Left cardiac atrium (tissue), 4 donors: ENCODE data around the gene CORO1C. TPM values are rescaled to one million over a fixed set of nuclear protein-coding genes. Genes with fewer than 3 reads are reported as not detected.
A peak's percentile ranks its signal among the peaks of the same experiment; 100 is the strongest.

Experiments
- ATAC-seq, 2 donors: fragments of 200-7000 bp; cut with Tn5 transposase; one replicate each; pipeline ENCODE4 v1.9.1; 2020; ENCODE audit warnings: mild to moderate bottlenecking in 2 of 2, moderate library complexity in 2 of 2
- DNase-seq: peaks from one replicate; pipeline ENCODE4 v3.0.0-alpha.2; 2020
- intact Hi-C, 2 donors: fragments of 100-400 bp; cut with DNase I; formaldehyde crosslinking; loops; one replicate each; pipeline versions ENCODE4 v1.14.1 to v1.15.1; 2022 to 2023
- total RNA-seq, 2 donors: library from RNA; stranded (reverse); fragmentation: NEBNext Ultra II Directional; extraction: Animal tissue kit (Norgen Biotek cat#: 25700); gene quantifications; one replicate each; pipeline ENCODE4 v1.2.1, GENCODE V29; 2021
- donor health status: DM: no; HTN: yes; CAD: no.
- donor health status: DM: no; HTN: yes; CAD: no; lungs with severe emphysema.
- donor health status: DM: yes; HTN: yes; CAD: no.
- donor health status: Dilated cardiomyopathy.

The CORO1C gene
- total RNA-seq, 2 donors from 2014 or later = 95.0 to 109 TPM

GRCh38 chr12:108690191-108690518, 41.2 kb downstream of the CORO1C start:
- intact Hi-C loops = loop anchor here in 1 of 2 donors (2.0 kb wide), 1 partner anchor 41 kb away; the partner anchor contains the start of gene CORO1C
- no peak for ATAC-seq
- no peak for DNase-seq

- peak; percentile 6 to 16 for ATAC-seq
- peak; percentile 40 for DNase-seq
- intact Hi-C loops = loop anchor here in 1 of 2 donors (2.0 kb wide), 1 partner anchor 41 kb away; the partner anchor contains the start of gene CORO1C
These were observed 41.8 kb downstream of the CORO1C start for GRCh38 chr12:108689314-108690190.

GRCh38 chr12:108686780-108687179, 44.5 kb downstream of the CORO1C start:
- ATAC-seq (no peak), DNase-seq (peak; percentile 48)
- intact Hi-C loops = no loop called here

DNA sequence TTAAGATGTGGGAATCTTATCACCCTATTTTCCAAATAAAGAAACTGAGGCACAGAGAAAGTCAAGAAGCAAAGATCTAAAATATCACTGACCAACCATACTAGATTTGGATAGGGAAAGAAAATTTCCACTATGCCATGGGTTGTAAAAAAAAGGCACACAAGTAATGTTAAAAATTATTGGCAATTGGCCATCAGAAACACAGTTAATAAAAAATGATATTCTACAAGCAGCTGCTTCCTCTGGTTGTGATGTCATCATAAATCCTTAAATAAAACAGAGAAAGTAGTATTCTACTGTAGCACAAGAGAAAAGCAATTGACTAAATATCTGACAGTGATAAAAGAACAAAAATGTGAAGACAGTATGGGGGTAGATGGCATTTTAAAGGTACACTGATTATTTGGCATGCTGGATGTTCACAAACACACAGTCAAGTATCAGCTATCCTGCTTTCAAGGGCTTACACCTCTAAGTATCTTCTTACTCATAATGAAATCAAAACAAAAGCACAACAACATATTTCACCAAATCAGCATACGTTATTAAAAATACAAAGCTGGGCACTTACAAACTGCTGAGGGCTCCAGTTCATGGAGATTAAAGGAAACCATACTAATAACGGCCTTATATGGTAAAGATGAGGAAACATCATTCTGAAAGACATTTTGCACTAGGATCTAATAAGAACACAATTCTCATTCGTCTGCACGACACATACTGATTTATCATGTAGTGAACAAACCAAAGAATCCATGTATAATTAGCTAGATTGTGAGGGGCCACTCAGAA, 45.7 kb downstream of the CORO1C start:
- ATAC-seq (no peak), DNase-seq (no peak)
- intact Hi-C loops = no loop called here

- DNase-seq (no peak), ATAC-seq (no peak)
- intact Hi-C loops = no loop called here
These were observed 47.3 kb downstream of the CORO1C start for GRCh38 chr12:108683906-108684556.

DNA sequence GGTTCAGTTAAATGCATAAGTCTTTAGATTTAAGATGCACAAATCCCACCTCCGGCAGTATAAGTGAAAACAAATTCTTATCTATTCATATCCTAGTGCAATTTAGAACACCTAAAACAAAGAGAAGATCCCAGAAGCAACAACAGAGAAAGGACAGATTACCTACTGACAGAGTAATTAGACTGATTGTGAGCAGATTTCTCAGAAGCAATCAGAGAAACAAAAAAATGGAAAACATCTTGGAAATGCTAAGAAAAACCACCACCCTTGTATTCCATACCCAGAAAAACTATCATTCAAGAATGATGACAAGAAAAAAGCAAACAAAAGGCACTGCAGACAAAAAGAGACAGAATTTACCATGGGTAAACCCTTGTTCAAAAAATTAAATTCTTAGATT, 50.0 kb downstream of the CORO1C start:
- ATAC-seq (no peak), DNase-seq (no peak)

GRCh38 chr12:108679106-108679681, 52.1 kb downstream of the CORO1C start:
- intact Hi-C loops = no loop called here
- ATAC-seq (no peak), DNase-seq (no peak)

More for the DNA sequence above, 50.0 kb downstream of the CORO1C start:
- intact Hi-C loops = no loop called here

DNA sequence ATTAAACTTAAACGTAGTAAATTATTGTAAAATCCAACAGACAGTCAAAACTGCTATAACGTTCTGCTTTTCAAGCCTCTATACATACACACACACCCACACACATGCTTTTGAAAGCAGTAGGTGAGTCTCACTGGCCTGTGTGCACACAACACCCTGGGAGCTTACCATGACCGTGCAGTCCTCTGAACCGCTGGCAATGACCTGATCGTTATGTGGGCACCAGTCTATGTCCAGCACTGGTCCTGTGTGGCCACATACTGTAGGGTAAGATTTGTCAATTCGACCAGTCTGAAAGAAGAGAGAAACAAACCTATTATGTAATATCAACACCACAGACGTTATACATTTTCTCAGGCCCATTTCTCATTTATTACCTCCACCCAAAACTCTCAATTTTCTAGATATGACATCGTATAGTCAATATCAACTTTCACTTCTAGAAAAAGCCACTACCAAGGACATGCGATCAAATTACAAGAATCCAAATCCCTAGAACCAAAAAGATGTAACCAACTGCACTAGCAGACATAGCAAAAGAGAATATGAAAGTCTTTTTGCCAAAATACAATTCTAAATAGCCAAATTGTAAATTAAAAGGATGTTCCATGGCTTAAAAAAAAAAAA, 53.1 kb downstream of the CORO1C start:
- intact Hi-C loops = no loop called here
- ATAC-seq (peak in 1 of 2 donors; percentile 44), DNase-seq (no peak)

- ATAC-seq = no peak
- no peak for DNase-seq
- intact Hi-C loops = no loop called here
These were observed 53.9 kb downstream of the CORO1C start for GRCh38 chr12:108677381-108677780.

DNA sequence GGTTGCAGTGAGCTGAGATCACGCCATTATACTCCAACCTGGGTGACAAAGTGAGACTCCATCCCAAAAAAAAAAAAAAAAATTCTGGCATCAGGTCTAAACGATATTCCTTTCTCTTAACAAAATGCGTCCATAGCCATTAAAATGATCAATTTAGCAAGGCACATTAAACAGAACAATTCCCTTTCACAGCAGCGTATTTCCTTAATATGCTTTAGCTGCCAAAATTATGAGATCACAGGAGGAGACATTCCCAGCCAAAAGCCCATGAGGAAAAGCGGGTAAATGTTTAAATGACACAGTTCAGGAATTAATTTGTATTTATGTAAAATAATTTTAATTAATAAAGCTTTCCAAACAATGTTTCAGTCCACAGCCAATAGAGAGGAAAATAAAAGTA, 54.6 kb downstream of the CORO1C start:
- intact Hi-C loops = no loop called here
- DNase-seq = no peak
- no peak for ATAC-seq

DNA sequence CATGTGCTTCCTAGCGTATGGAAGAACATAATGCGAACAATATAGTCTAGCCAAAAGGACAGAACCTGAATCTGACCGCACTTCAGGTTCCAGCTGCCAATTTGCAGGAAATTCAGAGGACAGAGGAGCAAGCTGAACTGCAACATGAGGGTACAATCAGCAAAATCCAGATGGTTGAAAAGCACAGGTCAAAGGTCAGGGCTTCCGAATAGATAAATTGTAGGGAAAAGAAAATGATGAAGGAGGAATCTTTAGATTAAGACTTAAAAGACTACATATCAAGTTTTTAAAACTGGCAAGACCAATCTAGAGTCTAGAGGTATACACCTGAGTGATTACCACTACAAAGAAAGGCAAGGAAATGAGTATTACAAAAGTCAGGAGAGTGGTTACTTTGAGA, 55.5 kb downstream of the CORO1C start:
- ATAC-seq = no peak
- intact Hi-C loops = no loop called here
- no peak for DNase-seq

DNA sequence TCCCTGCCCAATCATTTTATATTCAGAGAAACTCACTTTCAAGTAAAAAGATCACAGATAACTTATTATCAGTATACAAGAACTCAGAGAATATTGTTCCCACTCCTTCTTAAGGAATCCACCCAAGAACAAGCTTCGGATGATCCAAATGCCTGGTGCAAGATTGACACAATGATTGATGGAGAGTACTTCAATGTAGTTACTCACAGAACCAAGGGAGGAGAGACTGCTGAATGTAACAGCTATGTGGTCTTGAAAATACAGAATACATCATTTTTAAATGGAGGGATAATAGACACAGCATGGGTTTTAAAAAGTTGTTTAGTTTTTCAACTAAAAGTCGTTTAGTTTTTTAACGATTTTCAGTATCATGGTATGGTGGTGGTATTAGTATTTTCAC, 59.3 kb downstream of the CORO1C start:
- no peak for DNase-seq
- intact Hi-C loops = no loop called here
- ATAC-seq = no peak

DNA sequence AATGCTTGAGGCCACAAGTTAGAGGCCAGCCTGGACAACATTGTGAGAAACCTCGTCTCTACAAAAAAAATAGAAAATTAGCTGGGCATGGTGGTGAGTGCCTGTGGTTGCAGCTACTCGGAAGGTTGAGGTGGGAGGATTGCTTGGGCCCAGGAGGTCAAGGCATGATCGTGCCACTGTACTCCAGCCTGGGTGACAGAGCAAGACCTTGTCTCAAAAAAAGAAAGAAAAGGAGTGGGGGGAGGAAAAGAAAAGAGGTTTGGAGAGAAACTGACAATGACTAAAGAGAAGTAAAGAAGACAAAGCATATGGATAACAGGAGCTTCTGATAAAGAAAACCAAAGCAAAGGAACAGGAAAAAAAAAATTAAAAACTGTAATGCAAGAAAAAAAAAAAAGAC, 60.2 kb downstream of the CORO1C start:
- no peak for ATAC-seq
- no peak for DNase-seq
- intact Hi-C loops = no loop called here

DNA sequence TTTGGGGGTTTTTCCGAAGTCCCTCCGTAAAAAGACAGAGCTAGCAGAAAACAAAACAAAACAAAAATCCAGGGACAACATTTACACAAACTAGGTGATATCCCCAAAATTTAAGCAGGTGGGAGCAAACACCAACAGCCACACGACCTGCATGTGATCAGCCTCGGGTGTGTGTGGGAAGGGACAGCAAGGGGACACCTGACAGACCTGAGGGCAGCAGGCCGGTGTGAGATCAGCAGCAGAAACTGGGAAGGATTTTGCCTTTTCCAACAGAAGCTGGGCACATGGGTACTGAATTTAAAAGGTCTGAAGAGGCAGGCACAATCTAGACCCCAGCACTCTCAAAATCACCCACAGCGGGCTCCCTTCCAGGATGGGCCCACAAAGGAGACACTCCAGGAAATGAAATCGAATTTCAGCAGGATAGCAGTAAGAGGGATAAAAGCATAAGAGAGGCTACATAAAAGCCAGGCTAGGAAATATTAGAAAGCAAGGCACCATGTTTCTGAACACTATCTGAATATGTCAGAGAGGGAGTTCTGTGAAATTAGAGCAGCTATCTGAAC, 61.2 kb downstream of the CORO1C start:
- ATAC-seq = no peak
- intact Hi-C loops = no loop called here
- no peak for DNase-seq

DNA sequence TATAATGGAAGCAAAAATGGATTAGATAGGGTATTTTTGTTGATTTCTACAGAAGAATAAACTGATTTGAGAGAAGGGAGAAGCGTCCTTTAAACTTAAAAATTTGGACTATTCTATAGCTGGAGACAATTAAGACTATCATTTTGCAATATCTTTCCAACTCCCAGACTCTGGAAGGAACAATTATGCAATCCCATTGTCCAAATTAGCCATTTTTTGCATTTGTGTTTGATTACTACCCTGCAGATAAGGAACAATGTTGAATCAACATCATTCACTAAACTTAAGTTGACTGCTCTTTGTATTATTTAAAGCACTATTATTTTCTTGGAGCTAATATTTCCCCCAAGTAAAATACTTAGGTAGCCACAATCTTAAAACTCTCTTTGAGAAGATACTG, 62.8 kb downstream of the CORO1C start:
- ATAC-seq = no peak

GRCh38 chr12:108668063-108668462, 63.3 kb downstream of the CORO1C start:
- intact Hi-C loops = loop anchor here in 1 of 2 donors (5.0 to 10.0 kb wide), 3 partner anchors 64 to 187 kb away; partner anchors contain the start of genes CORO1C and SSH1
- no peak for DNase-seq
- no peak for ATAC-seq

More for the DNA sequence above, 62.8 kb downstream of the CORO1C start:
- no peak for DNase-seq
- intact Hi-C loops = loop anchor here in 1 of 2 donors (5.0 to 10.0 kb wide), 3 partner anchors 64 to 186 kb away; partner anchors contain the start of genes CORO1C and SSH1

DNA sequence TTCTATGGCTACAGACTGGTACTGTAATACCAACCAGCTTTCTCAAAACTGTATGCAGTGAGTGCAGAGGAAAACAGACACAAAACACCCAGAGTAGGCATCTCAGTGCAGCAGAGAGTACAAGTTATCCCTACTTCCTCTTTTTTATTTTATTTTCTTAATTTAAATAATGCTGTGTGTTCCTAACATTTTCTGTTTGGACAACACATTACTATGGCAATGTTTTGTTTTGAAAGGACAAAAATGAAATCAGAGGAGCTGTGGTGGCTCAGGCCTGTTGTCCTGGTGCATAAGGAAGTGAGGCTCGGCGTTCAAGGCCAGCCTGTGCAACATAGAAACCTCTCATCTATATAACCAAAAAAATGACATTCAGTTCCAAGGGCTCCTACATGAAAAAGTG, 64.0 kb downstream of the CORO1C start:
- intact Hi-C loops = loop anchor here in 1 of 2 donors (5.0 to 10.0 kb wide), 3 partner anchors 65 to 187 kb away; partner anchors contain the start of genes CORO1C and SSH1

GRCh38 chr12:108666401-108666881, 64.9 kb downstream of the CORO1C start:
- ATAC-seq = peak; percentile 53 to 59
- peak; percentile 55 for DNase-seq
- intact Hi-C loops = loop anchor here in 1 of 2 donors (5.0 to 10.0 kb wide), 3 partner anchors 66 to 188 kb away; partner anchors contain the start of genes CORO1C and SSH1

More for the DNA sequence above, 64.0 kb downstream of the CORO1C start:
- ATAC-seq = peak in 1 of 2 donors; percentile 12
- no peak for DNase-seq
